Esophagus squamous epithelium (tissue), 4 donors: ENCODE results near the gene PLD6.

ENCODE experiments used
- CTCF ChIP-seq, 6 experiments: fragments of 450-650 bp in 4 of 6; fragments of 200-600 bp in 2 of 6; sonication (generic) in 2 of 6; IDR thresholded peaks; one replicate each; pipeline ENCODE4 v1.5.1; 2016 to 2019; ENCODE audit warnings: antibody characterized with exemption in 6 of 6, mild to moderate bottlenecking in 4 of 6, moderate library complexity in 4 of 6
- POLR2A ChIP-seq, 4 donors: fragments of 450-650 bp; IDR thresholded peaks; one replicate each; pipeline ENCODE4 v1.6.1; 2017; ENCODE audit warnings: antibody characterized with exemption in 4 of 4, mild to moderate bottlenecking in 4 of 4, moderate library complexity in 3 of 4

- TF ChIP-seq POLR2A (IDR thresholded peaks at IDR 0.05) (no peak), CTCF (IDR thresholded peaks at IDR 0.05) (no peak)
Measured at GRCh38 chr17:17151962-17152361, 54.2 kb downstream of the PLD6 start.
